H1 (cell line): Measurements from ENCODE around the gene HTR6. TPM values are rescaled to one million over a fixed set of nuclear protein-coding genes. Genes with fewer than 3 reads are reported as not detected.

Source experiments
- CTCF ChIA-PET: fragments of 300-600 bp; sonication (Branson Sonifier 250); formaldehyde crosslinking; loops from one replicate; lab custom pipeline; 2021; ENCODE audit not compliant: partially characterized antibody; lab: Charles Lee
- POLR2A ChIA-PET: fragments of 300-600 bp; sonication (Branson Sonifier 250); formaldehyde crosslinking; loops from one replicate; lab custom pipeline; 2021; ENCODE audit warnings: inconsistent platforms; ENCODE audit not compliant: partially characterized antibody; lab: Charles Lee
- DNase-seq, 2 experiments: peaks; one replicate each; pipeline versions ENCODE4 v3.0.0 to v3.0.0-alpha.2; 2010 to 2022; ENCODE audit warnings: low spot score in 2 of 2, low read depth in 1 of 2, mixed read lengths in 1 of 2
- FAIRE-seq: peaks from 2 replicates; lab custom pipeline; 2011; peaks lifted over from hg19 to GRCh38; lab: Jason Lieb, UNC
- H2AFZ ChIP-seq: 2 replicates; pipeline ENCODE4 v1.8.1; 2012; ENCODE audit warnings: low read length, inconsistent platforms
- H2AK5ac ChIP-seq: 2 replicates; pipeline ENCODE4 v1.6.1; 2013; ENCODE audit warnings: low read depth, low read length
- H2BK120ac ChIP-seq: replicated peaks from 2 replicates; pipeline ENCODE3; 2013; ENCODE audit warnings: low read depth, low read length, inconsistent platforms
- H2BK12ac ChIP-seq: 2 replicates; pipeline ENCODE4 v1.6.1; 2013; ENCODE audit warnings: low read depth, low read length
- H2BK15ac ChIP-seq: 2 replicates; pipeline ENCODE4 v1.6.1; 2013; ENCODE audit warnings: low read length
- H2BK20ac ChIP-seq: 2 replicates; pipeline ENCODE4 v1.6.1; 2013; ENCODE audit warnings: low read length
- H2BK5ac ChIP-seq: 2 replicates; pipeline ENCODE4 v1.6.1; 2013; ENCODE audit warnings: low read depth, low read length
- H3K14ac ChIP-seq: 2 replicates; pipeline ENCODE4 v1.6.1; 2013; ENCODE audit warnings: inconsistent platforms; ENCODE audit not compliant: insufficient read length
- H3K18ac ChIP-seq: 2 replicates; pipeline ENCODE4 v1.6.1; 2013; ENCODE audit warnings: low read length; ENCODE audit errors: extremely low read depth
- H3K23ac ChIP-seq: 2 replicates; pipeline ENCODE4 v1.6.1; 2013; ENCODE audit warnings: inconsistent platforms; ENCODE audit not compliant: insufficient read length
- H3K23me2 ChIP-seq: 2 replicates; pipeline ENCODE4 v1.6.1; 2013; ENCODE audit warnings: low read depth, low read length
- H3K27ac ChIP-seq: 2 replicates; pipeline ENCODE4 v1.6.1; 2011; ENCODE audit warnings: low read depth, low read length, inconsistent platforms
- H3K27me3 ChIP-seq, 4 experiments: replicated peaks in 1 of 4; 1 replicate in 1 of 4; 2 replicates in 3 of 4; pipeline versions ENCODE4 v1.6.1 to v1.8.1; 2011 to 2013; ENCODE audit warnings: low read length in 3 of 4, mild to moderate bottlenecking in 3 of 4, inconsistent platforms in 2 of 4, mixed read lengths in 2 of 4, moderate library complexity in 1 of 4; ENCODE audit not compliant: control insufficient read depth in 3 of 4, insufficient read depth in 3 of 4; ENCODE audit errors: extremely low read depth in 1 of 4
- H3K36me3 ChIP-seq, 4 experiments: 2 replicates each; pipeline versions ENCODE4 v1.6.1 to v1.8.1; 2011 to 2013; ENCODE audit warnings: mild to moderate bottlenecking in 4 of 4, low read length in 3 of 4, moderate library complexity in 2 of 4, control low read depth in 1 of 4, inconsistent platforms in 1 of 4; ENCODE audit not compliant: insufficient read depth in 4 of 4, control insufficient read depth in 2 of 4
- H3K4ac ChIP-seq: replicated peaks from 2 replicates; pipeline ENCODE3; 2013; ENCODE audit warnings: low read length, low read depth, mixed read lengths, inconsistent platforms; ENCODE audit not compliant: insufficient read length
- H3K4me1 ChIP-seq, 4 experiments: replicated peaks in 1 of 4; 1 replicate in 1 of 4; 2 replicates in 3 of 4; pipeline versions ENCODE4 v1.6.1 to v1.8.1; 2011 to 2013; ENCODE audit warnings: low read length in 3 of 4, inconsistent platforms in 2 of 4, mixed read lengths in 1 of 4; ENCODE audit not compliant: insufficient read depth in 4 of 4, control insufficient read depth in 3 of 4
- H3K4me2 ChIP-seq, 2 experiments: 2 replicates each; pipeline versions ENCODE4 v1.6.1 to v1.8.1; 2011 to 2013; ENCODE audit warnings: low read depth in 2 of 2, low read length in 2 of 2, control low read depth in 1 of 2, inconsistent platforms in 1 of 2, mild to moderate bottlenecking in 1 of 2; ENCODE audit not compliant: insufficient read depth in 1 of 2
- H3K4me3 ChIP-seq, 4 experiments: fragments of 200-600, 300-600 bp in 1 of 4; sonication (generic), shearing (Covaris generic), sonication (Bioruptor Twin) in 1 of 4; 2 replicates each; pipeline versions ENCODE4 v1.5.1 to v1.8.1; 2011 to 2016; ENCODE audit warnings: low read length in 4 of 4, low read depth in 3 of 4, control low read depth in 2 of 4, inconsistent platforms in 2 of 4, mild to moderate bottlenecking in 2 of 4, mixed read lengths in 1 of 4, moderate library complexity in 1 of 4; ENCODE audit not compliant: insufficient read depth in 2 of 4; ENCODE audit errors: extremely low read depth in 1 of 4
- H3K56ac ChIP-seq: replicated peaks from 2 replicates; pipeline ENCODE3; 2013; ENCODE audit warnings: low read depth, mild to moderate bottlenecking, mixed read lengths, low read length, inconsistent platforms; ENCODE audit not compliant: insufficient read length
- H3K79me1 ChIP-seq: 2 replicates; pipeline ENCODE4 v1.6.1; 2013; ENCODE audit warnings: low read depth, low read length, control low read depth
- H3K79me2 ChIP-seq, 2 experiments: 2 replicates each; pipeline versions ENCODE4 v1.6.1 to v1.8.1; 2012 to 2013; ENCODE audit warnings: low read length in 2 of 2, mild to moderate bottlenecking in 2 of 2, inconsistent platforms in 1 of 2; ENCODE audit not compliant: insufficient read depth in 2 of 2, control insufficient read depth in 1 of 2
- H3K9ac ChIP-seq, 4 experiments: replicated peaks in 1 of 4; 1 replicate in 1 of 4; 2 replicates in 3 of 4; pipeline versions ENCODE4 v1.6.1 to v1.8.1; 2011 to 2013; ENCODE audit warnings: low read depth in 3 of 4, low read length in 3 of 4, control low read depth in 2 of 4, mild to moderate bottlenecking in 2 of 4, moderate library complexity in 2 of 4, inconsistent platforms in 1 of 4; ENCODE audit errors: extremely low read depth in 1 of 4
- H3K9me3 ChIP-seq, 2 experiments: 2 replicates each; pipeline versions ENCODE4 v1.6.1 to v1.8.1; 2012 to 2013; ENCODE audit warnings: mild to moderate bottlenecking in 2 of 2, moderate library complexity in 2 of 2, control low read depth in 1 of 2, inconsistent platforms in 1 of 2, low read depth in 1 of 2, low read length in 1 of 2, mixed read lengths in 1 of 2; ENCODE audit not compliant: insufficient read depth in 2 of 2
- H4K20me1 ChIP-seq, 2 experiments: replicated peaks in 1 of 2; 2 replicates each; pipeline versions ENCODE3 to v1.8.1; 2011 to 2013; ENCODE audit warnings: inconsistent platforms in 2 of 2, low read length in 2 of 2, mild to moderate bottlenecking in 1 of 2; ENCODE audit not compliant: insufficient read depth in 2 of 2, control insufficient read depth in 1 of 2
- H4K5ac ChIP-seq: 2 replicates; pipeline ENCODE4 v1.6.1; 2013; ENCODE audit warnings: low read length, low read depth, mixed read lengths, inconsistent platforms; ENCODE audit not compliant: insufficient read length
- H4K8ac ChIP-seq: 2 replicates; pipeline ENCODE4 v1.8.0; 2013; ENCODE audit warnings: mild to moderate bottlenecking, moderate library complexity, low read length, inconsistent platforms; ENCODE audit not compliant: insufficient read depth; ENCODE audit errors: extremely low read depth
- H4K91ac ChIP-seq: replicated peaks from 2 replicates; pipeline ENCODE3; 2013; ENCODE audit warnings: low read length, mixed read lengths, inconsistent platforms; ENCODE audit not compliant: insufficient read length
- CHD1 ChIP-seq: IDR thresholded peaks from 2 replicates; pipeline ENCODE4 v1.6.1; 2012; ENCODE audit warnings: low read depth, low read length, improper control_type of control experiment
- CREB1 ChIP-seq: IDR thresholded peaks from 2 replicates; pipeline ENCODE4 v1.6.1; 2012; ENCODE audit warnings: inconsistent platforms
- HDAC2 ChIP-seq, 2 experiments: fragments of 300-600 bp in 1 of 2; sonication (generic) in 1 of 2; IDR thresholded peaks; 2 replicates each; pipeline ENCODE4 v1.6.1; 2011 to 2012; ENCODE audit warnings: low read depth in 2 of 2, low read length in 2 of 2, mild to moderate bottlenecking in 2 of 2, moderate library complexity in 2 of 2, borderline replicate concordance in 1 of 2, inconsistent platforms in 1 of 2
- RNF2 ChIP-seq: fragments of 200-900, 300-1000 bp; sonication (generic); IDR thresholded peaks from 2 replicates; pipeline ENCODE4 v1.7.1; 2016; ENCODE audit warnings: borderline replicate concordance, low read depth, mild to moderate bottlenecking, antibody characterized with exemption, low read length; ENCODE audit not compliant: poor library complexity, severe bottlenecking; ENCODE audit errors: missing control alignments
- WGBS, 2 experiments: shearing (Covaris generic) in 1 of 2; methylation state at CpG; one replicate each; pipeline versions ENCODE4 v1.1.6 to v1.1.7; 2013 to 2015; ENCODE audit warnings: low lambda C conversion rate in 2 of 2, mixed read lengths in 2 of 2, inconsistent platforms in 1 of 2, low coverage in 1 of 2, missing lambda C conversion rate in 1 of 2; ENCODE audit not compliant: insufficient replicate concordance in 2 of 2, insufficient coverage in 1 of 2, insufficient read length in 1 of 2; ENCODE audit errors: extremely low coverage in 1 of 2, missing lambda C conversion rate in 1 of 2; 5-methylcytosine and 5-hydroxymethylcytosine counted together
- polyA plus RNA-seq, 7 experiments: library from polyadenylated mRNA; depleted of rRNA in 3 of 7; stranded (reverse) in 5 of 7; unstranded in 2 of 7; fragments of >200 nt in 5 of 7; fragments of 200-250 nt in 2 of 7; gene quantifications; 1 replicate in 5 of 7; 2 replicates in 1 of 7; 4 replicates in 1 of 7; pipeline versions ENCODE4 v1.2.1 to v1.2.3, GENCODE V29; 2011 to 2013; ENCODE audit warnings: missing spikeins in 2 of 7, mixed read lengths in 2 of 7
- total RNA-seq: library from RNA; stranded (reverse); fragmentation: NEBNext Ultra II Directional; extraction: Animal tissue kit (Norgen Biotek cat#: 25700); gene quantifications from 2 replicates; pipeline ENCODE4 v1.2.1, GENCODE V29; 2021
- TF ChIP-seq, protein P1 (sequence below): IDR thresholded peaks from 2 replicates; pipeline ENCODE4 v1.6.1; 2011; ENCODE audit warnings: low read depth, mild to moderate bottlenecking, low read length; ENCODE audit not compliant: insufficient read depth

The HTR6 gene
- total and polyA plus RNA-seq, 2 of the 8 experiments (the other 6 are each of a cell fraction or from before 2014, with no cell fraction given): 0.76 to 0.95 TPM

DNA sequence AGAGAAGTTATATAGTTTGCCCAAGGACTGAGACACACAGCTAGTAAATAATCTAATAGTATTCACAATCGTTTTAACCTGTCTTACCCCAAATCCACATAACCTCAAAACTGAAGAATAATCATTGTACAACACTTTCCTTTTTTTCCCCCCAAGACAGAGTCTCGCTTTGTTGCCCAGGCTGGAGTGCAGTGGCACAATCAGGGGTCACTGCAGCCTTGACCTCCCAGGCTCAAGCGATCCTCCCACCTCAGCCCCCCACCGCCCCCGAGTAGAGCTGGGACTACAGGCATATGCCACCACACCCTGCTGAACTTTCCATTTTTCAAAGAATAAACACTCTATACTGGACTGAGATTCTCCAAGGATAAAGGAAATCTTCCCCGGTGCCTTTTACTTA is 49.2 kb upstream of the HTR6 start:
- no peak overlapping the region for H4K5ac ChIP-seq
- 93% methylated on average over 6 of the region's 6 CpGs; no CpG with 5 or more reads in 1 of the 2 experiments for WGBS, 2 experiments
- H4K8ac ChIP-seq: no peak overlapping the region
- H2AK5ac ChIP-seq: no peak overlapping the region
- H3K23me2 ChIP-seq: no peaks in the 10 kb centered on the region; the same call in 1 of the 2 replicates
- H3K79me2 ChIP-seq: peaks cover 0 to 23% of the 10 kb centered on the region in 2 experiments; a peak in 2 of 4 replicates
- H3K4me3 ChIP-seq: no peak overlapping the region
- no peak overlapping the region for H2BK15ac ChIP-seq
- H2BK120ac ChIP-seq: no peak overlapping the region
- no peak overlapping the region for H3K18ac ChIP-seq
- no peak overlapping the region for H3K23ac ChIP-seq
- H3K56ac ChIP-seq: no peak overlapping the region
- H2BK5ac ChIP-seq: no peak overlapping the region
- peaks cover 0 to 10% (median 2%) of the 10 kb centered on the region in 4 experiments; a peak in 3 of 7 replicates for H3K4me1 ChIP-seq
- DNase-seq (no peak), FAIRE-seq (no peak)
- no peak overlapping the region for H3K4ac ChIP-seq
- no peaks in the 10 kb centered on the region for H3K27me3 ChIP-seq
- no peak overlapping the region for H2BK20ac ChIP-seq
- H3K4me2 ChIP-seq: no peak overlapping the region
- no peak overlapping the region for H2AFZ ChIP-seq
- H2BK12ac ChIP-seq: no peak overlapping the region
- no peak overlapping the region for H3K14ac ChIP-seq
- CTCF ChIA-PET: interaction anchor here (0.6 to 1.4 kb wide), 5 partner anchors 8 to 61 kb away, joined by 3 to 4 read pairs (median 3); no protein-coding TSS in a partner anchor
- TF ChIP-seq, protein P1, sequence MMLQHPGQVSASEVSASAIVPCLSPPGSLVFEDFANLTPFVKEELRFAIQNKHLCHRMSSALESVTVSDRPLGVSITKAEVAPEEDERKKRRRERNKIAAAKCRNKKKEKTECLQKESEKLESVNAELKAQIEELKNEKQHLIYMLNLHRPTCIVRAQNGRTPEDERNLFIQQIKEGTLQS: no peak
- TF ChIP-seq RNF2 (no peak), CHD1 (no peak), CREB1 (no peak), HDAC2 (IDR thresholded peaks at IDR 0.05; ENCODE audit: borderline replicate concordance in 1 of 2, low read depth in 2 of 2, low read length in 2 of 2) (no peak)
- H3K9me3 ChIP-seq: no peaks in the 10 kb centered on the region
- peaks cover 11% of the 10 kb centered on the region for H3K79me1 ChIP-seq
- H3K36me3 ChIP-seq: no peaks in the 10 kb centered on the region; a peak in 2 of 8 replicates
- H3K9ac ChIP-seq: no peak overlapping the region
- no peak overlapping the region for H4K91ac ChIP-seq
- H3K27ac ChIP-seq: no peak overlapping the region
- H4K20me1 ChIP-seq: no peaks in the 10 kb centered on the region
- POLR2A ChIA-PET: no interaction called here
